H9 (cell line): ENCODE results near the gene FARP1. TPM values are rescaled to one million over a fixed set of nuclear protein-coding genes. Genes with fewer than 3 reads are reported as not detected.

Experiments
- DNase-seq: peaks from one replicate; pipeline ENCODE4 v3.0.0-alpha.2; 2017
- H2AFZ ChIP-seq: one replicate; pipeline ENCODE4 v1.6.1; 2013; ENCODE audit warnings: mild to moderate bottlenecking, low read length, control low read depth, moderate library complexity
- H2AK5ac ChIP-seq: 2 replicates; pipeline ENCODE4 v1.6.1; 2013; ENCODE audit warnings: low read length, control low read depth, mixed read lengths; ENCODE audit not compliant: insufficient read length
- H2BK120ac ChIP-seq: one replicate; pipeline ENCODE4 v1.6.1; 2013; ENCODE audit warnings: low read depth, mild to moderate bottlenecking, low read length, control low read depth, inconsistent platforms; ENCODE audit not compliant: poor library complexity, severe bottlenecking
- H2BK12ac ChIP-seq: 2 replicates; pipeline ENCODE4 v1.6.1; 2013; ENCODE audit warnings: low read length, control low read depth, mixed read lengths, low read depth; ENCODE audit not compliant: insufficient read length
- H2BK15ac ChIP-seq: 2 replicates; pipeline ENCODE4 v1.6.1; 2013; ENCODE audit warnings: low read depth, low read length, control low read depth
- H2BK20ac ChIP-seq: one replicate; pipeline ENCODE4 v1.6.1; 2013; ENCODE audit warnings: low read depth, mild to moderate bottlenecking, low read length, control low read depth, inconsistent platforms; ENCODE audit not compliant: poor library complexity, severe bottlenecking
- H2BK5ac ChIP-seq: 2 replicates; pipeline ENCODE4 v1.6.1; 2013; ENCODE audit warnings: low read length, control low read depth, mixed read lengths; ENCODE audit not compliant: insufficient read length
- H3K14ac ChIP-seq: 2 replicates; pipeline ENCODE4 v1.6.1; 2013; ENCODE audit warnings: low read length, control low read depth; ENCODE audit not compliant: insufficient read depth
- H3K18ac ChIP-seq: 2 replicates; pipeline ENCODE4 v1.6.1; 2013; ENCODE audit warnings: low read depth, mild to moderate bottlenecking, mixed read lengths, low read length, control low read depth; ENCODE audit not compliant: insufficient read length
- H3K23ac ChIP-seq: 2 replicates; pipeline ENCODE4 v1.6.1; 2013; ENCODE audit warnings: low read length, control low read depth, mixed read lengths, low read depth; ENCODE audit not compliant: insufficient read length
- H3K23me2 ChIP-seq: 2 replicates; pipeline ENCODE4 v1.6.1; 2013; ENCODE audit warnings: low read depth, mild to moderate bottlenecking, mixed read lengths, low read length, control low read depth; ENCODE audit not compliant: insufficient read length, poor library complexity, severe bottlenecking
- H3K27ac ChIP-seq: 2 replicates; pipeline ENCODE4 v1.5.1; 2013; ENCODE audit warnings: low read length, control low read depth, mixed read lengths, low read depth; ENCODE audit not compliant: insufficient read length
- H3K27me3 ChIP-seq: 2 replicates; pipeline ENCODE4 v1.6.1; 2013; ENCODE audit warnings: low read length, control low read depth, inconsistent platforms; ENCODE audit not compliant: insufficient read depth
- H3K4ac ChIP-seq: 2 replicates; pipeline ENCODE4 v1.6.1; 2013; ENCODE audit warnings: low read depth, mild to moderate bottlenecking, control low read depth, inconsistent platforms, low read length, moderate library complexity
- H3K4me1 ChIP-seq: 2 replicates; pipeline ENCODE4 v1.6.1; 2013; ENCODE audit warnings: low read length, control low read depth, inconsistent platforms; ENCODE audit not compliant: insufficient read depth
- H3K4me2 ChIP-seq: 2 replicates; pipeline ENCODE4 v1.6.1; 2013; ENCODE audit warnings: low read length, control low read depth, mixed read lengths; ENCODE audit not compliant: insufficient read length, insufficient read depth
- H3K56ac ChIP-seq: 2 replicates; pipeline ENCODE4 v1.6.1; 2013; ENCODE audit warnings: low read depth, mild to moderate bottlenecking, mixed read lengths, low read length, control low read depth; ENCODE audit not compliant: insufficient read length
- H3K79me1 ChIP-seq: 2 replicates; pipeline ENCODE4 v1.6.1; 2013; ENCODE audit warnings: low read depth, mild to moderate bottlenecking, moderate library complexity, low read length, control low read depth, inconsistent platforms; ENCODE audit not compliant: insufficient read depth, poor library complexity, severe bottlenecking
- H3K79me2 ChIP-seq: 2 replicates; pipeline ENCODE4 v1.6.1; 2013; ENCODE audit warnings: low read length, control low read depth, inconsistent platforms; ENCODE audit not compliant: insufficient read depth
- H3K9ac ChIP-seq: 2 replicates; pipeline ENCODE4 v1.6.1; 2013; ENCODE audit warnings: low read length, control low read depth, mixed read lengths; ENCODE audit not compliant: insufficient read length; ENCODE audit errors: extremely low read depth
- H3K9me3 ChIP-seq: one replicate; pipeline ENCODE4 v1.6.1; 2013; ENCODE audit warnings: low read depth, low read length, inconsistent platforms; ENCODE audit not compliant: control insufficient read depth
- H3T11ph ChIP-seq: one replicate; pipeline ENCODE4 v1.6.1; 2013; ENCODE audit warnings: mild to moderate bottlenecking, low read length, control low read depth, inconsistent platforms
- H4K20me1 ChIP-seq: one replicate; pipeline ENCODE4 v1.6.1; 2013; ENCODE audit not compliant: control insufficient read depth, insufficient read length, insufficient read depth
- H4K5ac ChIP-seq: 2 replicates; pipeline ENCODE4 v1.6.1; 2013; ENCODE audit warnings: low read depth, mild to moderate bottlenecking, mixed read lengths, low read length, control low read depth; ENCODE audit not compliant: insufficient read length
- H4K8ac ChIP-seq: replicated peaks from 2 replicates; pipeline ENCODE4 v1.6.1; 2013; ENCODE audit warnings: low read length, control low read depth, mixed read lengths, low read depth; ENCODE audit not compliant: insufficient read length
- H4K91ac ChIP-seq: 2 replicates; pipeline ENCODE4 v1.6.1; 2013; ENCODE audit warnings: low read depth, mild to moderate bottlenecking, moderate library complexity, mixed read lengths, low read length, control low read depth; ENCODE audit not compliant: insufficient read length
- H3K27ac Mint-ChIP-seq, 3 experiments: 2 replicates in 2 of 3; 3 replicates in 1 of 3; pipeline ENCODE4 v1.8.0; 2020 to 2021; ENCODE audit warnings: mixed read lengths in 3 of 3, mild to moderate bottlenecking in 1 of 3, moderate library complexity in 1 of 3
- H3K27me3 Mint-ChIP-seq: 2 replicates; pipeline ENCODE4 v1.8.0; 2021; ENCODE audit warnings: low read depth, mild to moderate bottlenecking, moderate library complexity, mixed read lengths
- H3K36me3 Mint-ChIP-seq, 3 experiments: 2 replicates in 2 of 3; 3 replicates in 1 of 3; pipeline ENCODE4 v1.8.0; 2020 to 2021; ENCODE audit warnings: low read depth in 3 of 3, mixed read lengths in 3 of 3; ENCODE audit not compliant: insufficient read depth in 1 of 3
- H3K4me1 Mint-ChIP-seq, 2 experiments: 2 replicates each; pipeline ENCODE4 v1.8.0; 2020; ENCODE audit warnings: mixed read lengths in 2 of 2
- H3K4me3 Mint-ChIP-seq, 2 experiments: 2 replicates in 1 of 2; 3 replicates in 1 of 2; pipeline ENCODE4 v1.8.0; 2020 to 2021; ENCODE audit warnings: mild to moderate bottlenecking in 2 of 2, mixed read lengths in 2 of 2, moderate library complexity in 1 of 2
- H3K9me3 Mint-ChIP-seq, 2 experiments: 2 replicates in 1 of 2; 3 replicates in 1 of 2; pipeline ENCODE4 v1.8.0; 2020; ENCODE audit warnings: mild to moderate bottlenecking in 2 of 2, mixed read lengths in 2 of 2, moderate library complexity in 1 of 2
- CTCF ChIP-seq: fragments of 200-600 bp; sonication (generic); conservative IDR thresholded peaks from 3 replicates; pipeline ENCODE4 v1.8.0; 2021; ENCODE audit warnings: antibody characterized with exemption, mild to moderate bottlenecking
- WGBS: extraction: QIAGEN DNeasy Blood & Tissue Kit; methylation state at CpG from one replicate; pipeline ENCODE4 v1.1.7; 2013; ENCODE audit warnings: missing lambda C conversion rate, low lambda C conversion rate, mixed read lengths; ENCODE audit not compliant: insufficient read length; ENCODE audit errors: extremely low coverage; 5-methylcytosine and 5-hydroxymethylcytosine counted together
- total RNA-seq: library from RNA; stranded (reverse); gene quantifications from 2 replicates; pipeline ENCODE4 v1.2.1, GENCODE V29; 2021

FARP1 gene
- total RNA-seq, 1 experiment from 2014 or later = 95.9 TPM

DNA sequence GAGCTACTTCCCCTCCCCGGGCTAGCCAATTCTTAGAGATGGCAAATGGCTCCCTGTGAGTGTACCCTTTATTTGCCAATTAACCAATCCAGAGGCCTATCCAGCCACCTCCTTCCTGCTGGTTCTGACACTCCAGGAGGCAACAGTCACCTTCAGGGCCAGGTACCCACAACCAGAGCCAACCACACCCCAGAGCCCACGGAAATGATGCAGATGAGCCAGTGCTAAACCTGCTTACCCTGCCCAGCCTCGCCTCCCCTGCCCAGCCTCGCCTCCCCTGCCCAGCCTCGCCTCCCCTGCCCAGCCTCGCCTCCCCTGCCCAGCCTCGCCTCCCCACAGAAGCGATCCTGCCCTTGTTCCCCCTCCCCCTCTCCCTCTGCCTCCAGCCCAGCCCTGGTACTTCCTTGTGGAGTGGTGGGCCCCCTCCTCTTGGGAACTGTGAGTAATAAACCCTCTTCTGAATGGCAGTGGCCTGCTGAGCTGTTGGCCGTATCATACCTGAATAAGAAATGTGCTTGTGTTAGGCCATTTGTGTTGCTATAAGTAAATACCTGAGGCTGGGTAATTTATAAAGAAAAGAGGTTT lies 207.9 kb downstream of the FARP1 start:
- no peak overlapping the region for H4K8ac ChIP-seq
- H2BK12ac ChIP-seq = no peak overlapping the region
- no peak for TF ChIP-seq CTCF
- Mint-ChIP-seq H3K27me3 (no peaks in the 10 kb centered on the region), H3K27ac (peak overlapping the region; percentile 25 to 37 (median 27); a peak in 3 of 7 replicates), H3K4me3 (no peak overlapping the region), H3K9me3 (no peaks in the 10 kb centered on the region), H3K36me3 (no peaks in the 10 kb centered on the region; a peak in 2 of 7 replicates), H3K4me1 (peaks cover 9 to 11% of the 10 kb centered on the region in 2 experiments)
- H3K4ac ChIP-seq = no peak overlapping the region
- no peak overlapping the region for H3K4me2 ChIP-seq
- no peaks in the 10 kb centered on the region for H3K23me2 ChIP-seq
- H4K20me1 ChIP-seq = no peaks in the 10 kb centered on the region
- no peak overlapping the region for H3K27ac ChIP-seq
- H3K18ac ChIP-seq = no peak overlapping the region
- no peak overlapping the region for H4K5ac ChIP-seq
- H3K14ac ChIP-seq = no peak overlapping the region
- no peak overlapping the region for H3T11ph ChIP-seq
- no peak overlapping the region for H2BK15ac ChIP-seq
- H3K9me3 ChIP-seq = no peaks in the 10 kb centered on the region
- no peaks in the 10 kb centered on the region for H3K4me1 ChIP-seq
- H3K79me1 ChIP-seq = no peaks in the 10 kb centered on the region
- DNase-seq = no peak
- no peak overlapping the region for H4K91ac ChIP-seq
- no peak overlapping the region for H3K9ac ChIP-seq
- H3K23ac ChIP-seq = no peak overlapping the region
- H2BK5ac ChIP-seq = no peak overlapping the region
- H3K56ac ChIP-seq = no peak overlapping the region
- no peak overlapping the region for H2AK5ac ChIP-seq
- no peaks in the 10 kb centered on the region for H3K27me3 ChIP-seq
- no peak overlapping the region for H2BK120ac ChIP-seq
- H2BK20ac ChIP-seq = no peak overlapping the region
- no peaks in the 10 kb centered on the region for H3K79me2 ChIP-seq
- no peak overlapping the region for H2AFZ ChIP-seq
- WGBS = no CpG with 5 or more reads among the region's 9 CpGs
